Activated T-helper 1 cell treated with anti-CD3 and anti-CD28 coated beads, Interleukin-2, amount 50 U/mL, for 16 hours (primary cell): ENCODE measurements around the gene NOD2.

Source experiments
- DNase-seq, 2 donors: peaks; one replicate each; pipeline ENCODE4 v3.0.0-alpha.2; 2020; ENCODE audit warnings: low read depth in 1 of 2, low spot score in 1 of 2

Gene NOD2

DNA sequence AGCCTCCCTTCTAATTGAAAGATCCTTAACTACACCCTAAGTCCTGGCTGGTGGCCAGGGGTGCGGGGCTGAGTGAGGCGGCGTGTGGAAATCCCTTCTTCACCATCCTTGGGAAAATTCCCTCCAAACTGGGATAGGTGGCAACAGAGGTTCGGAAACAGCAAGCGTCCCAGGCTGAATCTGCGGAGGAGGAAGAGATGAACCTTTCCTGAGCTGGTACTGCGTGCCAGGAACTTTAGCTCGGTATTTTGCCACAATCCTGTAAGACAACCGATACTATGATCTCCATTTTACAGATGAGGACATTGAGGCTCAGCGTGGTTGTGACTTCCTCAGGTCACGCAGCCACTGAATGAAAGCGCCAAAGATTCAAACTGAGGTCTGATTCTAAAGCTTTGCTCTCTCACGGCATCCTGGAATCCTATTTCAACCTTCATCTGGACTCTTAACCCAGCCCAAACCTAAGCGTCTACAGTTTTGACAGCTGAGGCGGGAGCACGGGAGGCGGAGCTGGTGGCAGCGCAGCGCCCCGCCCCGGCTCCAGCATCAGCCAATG is 47.9 kb downstream of the NOD2 start:
- no peak for DNase-seq

DNA sequence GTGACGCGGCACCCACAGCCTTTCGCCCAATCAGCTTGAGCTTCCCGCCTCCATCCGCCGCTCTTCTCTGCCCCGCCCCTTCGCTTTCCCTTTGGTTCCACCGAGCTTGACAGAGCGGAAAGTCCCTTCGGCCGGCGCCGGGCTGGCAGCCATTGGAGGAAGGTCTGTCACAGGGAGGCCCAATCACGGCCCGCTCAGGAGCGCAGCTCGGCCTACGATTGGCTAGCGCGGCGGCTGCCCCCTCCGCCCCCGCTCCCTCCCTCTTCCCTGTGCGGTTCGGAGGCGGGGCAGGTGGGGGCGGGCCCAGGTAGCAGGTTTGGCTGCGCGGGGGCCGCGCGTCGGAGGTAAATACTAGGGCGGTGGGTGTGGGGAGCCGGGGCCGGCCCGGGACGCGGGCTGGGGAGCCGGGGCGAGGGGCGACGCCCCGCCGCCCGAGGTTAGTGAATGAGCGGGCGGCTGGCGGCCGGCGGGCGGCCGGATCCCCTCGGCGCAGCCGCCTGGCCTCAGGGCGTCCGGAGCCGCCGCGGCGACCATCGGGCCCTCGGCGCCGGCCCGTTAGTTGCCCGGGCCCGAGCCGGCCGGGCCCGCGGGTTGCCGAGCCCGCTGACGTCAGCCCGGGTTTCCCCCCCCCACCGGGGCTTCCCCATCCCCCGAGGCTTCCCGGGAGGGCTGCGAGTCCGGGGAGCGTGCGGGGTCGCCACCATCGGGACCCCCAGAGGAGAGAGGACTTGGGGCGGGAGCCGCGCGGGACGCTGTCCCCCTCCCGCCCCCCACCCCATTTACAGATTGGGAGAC is 48.6 kb downstream of the NOD2 start, which contains the start of gene CYLD:
CYLD (plus strand) TSS at position 306 of the 795 bp plus-strand sequence. CDS start 7,613 bp downstream, outside the sequence.
- peak; percentile 98 to 100 for DNase-seq

DNA sequence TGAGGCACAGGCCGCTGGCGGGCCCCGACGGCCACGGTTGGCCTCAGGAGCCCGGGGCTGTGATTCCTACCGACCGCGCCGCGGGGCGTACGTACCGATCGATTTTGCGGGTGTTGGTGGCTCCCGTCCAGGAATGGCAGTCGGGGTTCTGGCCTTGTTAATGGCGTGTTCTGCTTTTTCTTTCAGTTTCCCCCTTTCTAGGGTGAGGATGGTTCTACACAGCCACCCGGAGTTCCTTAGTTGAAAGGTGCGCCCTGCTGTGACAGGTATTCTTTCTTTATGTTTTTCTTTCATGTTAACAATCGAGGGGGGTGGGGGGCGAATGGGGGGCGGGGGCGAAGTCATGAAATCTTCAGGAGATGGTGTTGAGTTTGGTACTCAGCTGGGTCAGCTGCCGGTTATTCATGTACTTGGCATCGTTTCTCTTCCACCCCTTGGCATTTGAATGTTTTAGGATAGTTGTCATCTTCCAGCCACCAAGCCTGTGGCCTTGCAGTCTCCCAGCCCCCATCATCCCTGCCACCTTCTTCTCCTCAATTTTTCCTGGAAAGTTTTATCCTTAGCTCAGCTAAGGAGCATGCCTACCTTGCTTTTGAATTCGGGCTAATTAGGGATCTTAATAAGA is 49.3 kb downstream of the NOD2 start:
- DNase-seq, result peak in 1 of 2 donors; percentile 27

DNA sequence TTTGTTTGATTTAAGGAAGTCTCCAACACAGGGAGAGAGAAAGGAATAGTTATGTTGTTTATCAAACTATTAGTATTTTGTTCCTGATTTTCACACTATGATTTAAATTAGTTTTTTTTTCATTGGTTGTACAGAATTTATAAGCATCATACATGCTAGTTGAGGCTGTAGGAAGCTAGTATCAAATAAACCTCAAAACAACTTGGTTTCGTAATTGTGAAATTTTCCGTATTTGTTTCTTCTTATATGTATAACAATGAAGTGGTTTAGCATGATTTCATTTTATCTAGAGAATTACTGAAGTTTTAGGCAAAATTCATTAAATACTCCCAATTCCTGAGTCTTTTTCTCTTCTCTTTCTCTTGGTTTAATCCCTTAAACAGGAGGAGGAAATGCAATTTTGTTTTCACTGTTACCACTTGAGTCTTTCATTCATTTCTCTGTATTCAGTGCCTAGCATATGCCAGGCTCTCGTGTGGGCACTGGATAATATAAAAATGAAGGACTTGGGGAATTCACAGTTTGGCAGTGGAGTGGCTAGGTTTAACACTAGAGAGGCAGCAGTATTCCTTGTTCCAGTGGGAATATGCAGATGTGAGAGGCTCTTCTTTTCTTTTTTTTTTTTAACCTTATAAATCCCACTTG is 50.3 kb downstream of the NOD2 start:
- DNase-seq, result no peak

DNA sequence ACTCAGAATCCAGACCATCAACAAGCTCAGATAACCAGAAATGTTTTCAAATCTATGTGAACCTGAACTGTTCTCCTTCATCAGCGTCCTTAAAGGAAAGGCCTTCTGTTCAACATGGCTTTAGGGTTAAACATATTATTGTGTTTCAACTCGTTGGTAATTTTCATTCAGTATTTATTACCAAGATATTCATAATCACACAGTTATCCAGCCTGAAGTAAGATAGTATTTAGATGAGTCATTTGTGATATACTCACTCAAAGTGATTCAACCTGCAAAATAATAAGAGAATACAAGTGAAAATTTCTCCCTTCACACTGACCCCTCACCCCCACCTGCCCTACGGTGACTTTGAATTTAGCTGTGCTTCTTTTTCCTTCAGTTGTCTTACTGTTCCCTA is 51.5 kb downstream of the NOD2 start:
- no peak for DNase-seq

DNA sequence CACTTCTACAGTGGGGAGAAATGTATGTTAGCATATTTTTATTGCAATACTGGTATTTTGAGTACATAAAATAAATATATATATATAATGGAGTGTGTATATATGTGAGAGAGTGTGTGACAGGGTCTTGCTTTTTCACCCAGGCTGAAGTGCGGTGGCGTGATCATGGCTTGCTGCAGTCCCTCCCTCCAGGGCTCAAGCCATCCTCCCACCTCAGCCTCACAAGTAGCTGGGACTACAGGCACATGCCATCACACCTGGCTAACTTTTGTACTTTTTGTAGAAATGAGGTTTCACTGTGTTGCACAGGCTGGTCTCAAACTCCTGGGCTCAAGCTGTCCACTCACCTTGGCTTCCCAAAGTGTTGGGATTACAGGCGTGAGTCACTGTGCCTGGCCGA is 52.5 kb downstream of the NOD2 start:
- no peak for DNase-seq

DNA sequence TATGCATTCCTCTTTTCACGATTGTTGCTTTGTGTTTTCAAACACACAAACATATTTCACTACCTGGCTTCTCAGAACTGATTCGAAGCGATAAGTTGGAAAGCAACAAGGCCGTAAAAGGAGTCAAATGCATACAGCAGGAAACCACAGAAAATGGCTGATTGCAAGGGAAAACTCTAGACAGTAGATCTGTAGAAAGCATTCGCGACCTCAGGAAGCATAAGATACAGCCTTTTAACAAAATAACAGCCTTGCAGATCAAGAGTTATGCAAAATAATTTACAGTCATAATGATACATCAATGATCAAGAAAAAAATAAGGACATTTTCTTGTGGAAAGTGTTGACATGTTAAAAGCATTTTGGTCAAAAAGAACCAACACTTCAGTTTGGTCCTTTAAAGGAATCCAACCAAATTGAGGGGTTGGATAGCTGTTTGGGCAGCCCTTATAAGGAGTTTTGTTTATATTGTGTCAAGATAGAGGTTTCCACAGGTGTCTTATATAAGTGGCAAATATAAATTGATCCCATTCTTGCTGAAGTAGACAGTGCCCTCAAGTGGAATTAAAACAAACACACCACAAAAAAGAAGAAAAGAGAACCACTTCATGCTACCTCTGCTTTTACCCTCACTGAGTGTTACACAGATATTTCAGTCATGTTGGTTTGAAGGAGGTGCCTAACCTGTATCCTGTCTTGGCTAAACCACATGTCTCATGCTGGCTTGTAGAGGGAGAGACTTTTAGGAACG is 54.0 kb downstream of the NOD2 start:
- no peak for DNase-seq

DNA sequence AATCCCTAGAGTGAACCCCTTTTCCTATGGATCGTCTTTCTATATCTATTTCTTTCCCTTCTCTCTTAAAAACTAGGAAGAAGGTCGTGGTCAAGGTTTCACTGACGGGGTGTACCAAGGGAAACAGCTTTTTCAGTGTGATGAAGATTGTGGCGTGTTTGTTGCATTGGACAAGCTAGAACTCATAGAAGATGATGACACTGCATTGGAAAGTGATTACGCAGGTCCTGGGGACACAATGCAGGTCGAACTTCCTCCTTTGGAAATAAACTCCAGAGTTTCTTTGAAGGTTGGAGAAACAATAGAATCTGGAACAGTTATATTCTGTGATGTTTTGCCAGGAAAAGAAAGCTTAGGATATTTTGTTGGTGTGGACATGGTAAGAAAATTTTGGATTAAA is 58.1 kb downstream of the NOD2 start:
- DNase-seq, result no peak

DNA sequence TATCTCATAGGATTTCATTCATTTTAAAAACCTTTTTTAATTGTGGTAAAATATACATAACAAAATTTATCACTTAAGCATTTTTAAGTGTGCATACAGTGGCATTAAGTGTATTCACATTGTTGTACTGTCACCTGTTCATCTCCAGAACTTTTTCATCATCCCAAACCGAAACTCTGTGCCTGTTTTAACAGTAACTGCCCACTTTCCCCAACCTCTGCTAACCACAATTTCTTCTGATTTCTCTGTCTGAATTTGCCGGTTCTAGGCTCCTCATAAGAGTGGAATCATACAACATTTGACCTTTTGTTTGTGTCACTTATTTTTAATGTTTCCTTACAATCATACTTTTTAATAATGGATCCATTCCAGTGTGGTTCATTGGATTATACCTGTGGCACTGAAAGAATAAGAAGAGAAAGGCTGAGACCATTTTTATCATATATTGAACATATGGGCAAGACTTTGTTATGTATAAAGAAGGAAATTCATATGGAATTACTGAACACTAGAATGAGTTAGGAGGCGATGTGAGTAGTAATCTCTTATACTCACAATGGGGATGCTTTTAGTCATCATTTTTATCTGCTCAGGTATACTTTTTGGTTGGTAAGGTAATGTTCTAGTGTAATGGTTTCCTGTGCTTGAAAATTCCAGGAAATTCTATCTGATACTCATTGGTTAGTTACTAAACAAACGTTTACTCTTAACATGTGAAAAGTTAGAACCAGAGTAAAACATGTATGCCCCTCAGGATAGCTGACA is 59.2 kb downstream of the NOD2 start:
- DNase-seq, result no peak

DNA sequence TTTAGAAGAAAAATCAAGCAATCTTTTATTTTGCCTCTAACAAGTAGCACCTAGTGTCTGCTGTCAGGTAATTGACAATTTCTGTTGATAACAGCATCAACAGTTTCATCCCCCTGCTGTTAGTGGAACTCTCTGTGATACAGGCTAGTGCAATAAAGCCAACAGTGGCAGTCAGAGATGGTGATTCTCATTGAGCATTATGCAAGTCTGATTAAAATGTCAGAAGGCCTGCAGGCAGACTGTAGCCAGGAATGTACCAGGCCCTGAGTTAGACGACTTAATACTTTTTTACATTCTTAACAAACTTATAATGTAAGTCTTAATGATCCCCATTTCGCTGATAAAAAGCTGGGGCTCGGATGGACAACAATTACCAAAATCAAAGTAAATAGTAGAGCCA is 63.1 kb downstream of the NOD2 start:
- DNase-seq, result no peak

DNA sequence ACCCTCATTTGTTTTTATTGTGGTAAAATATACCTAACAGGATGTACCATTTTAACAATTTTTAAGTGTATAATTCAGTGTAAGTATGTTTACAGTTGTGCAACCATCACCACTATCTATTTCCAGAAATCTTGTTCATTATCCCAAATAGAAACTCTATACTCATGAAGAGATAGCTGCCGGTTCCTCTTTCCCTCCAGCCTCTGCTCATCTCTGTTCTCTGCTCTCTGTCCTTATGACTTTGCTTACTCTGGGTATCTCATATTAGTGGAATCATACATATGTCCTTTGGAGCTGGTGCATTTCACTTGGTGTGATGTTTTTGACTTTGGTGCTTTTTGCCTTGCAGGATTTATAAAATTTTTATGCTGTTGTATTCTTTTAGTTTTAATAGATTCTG is 67.9 kb downstream of the NOD2 start:
- no peak for DNase-seq

DNA sequence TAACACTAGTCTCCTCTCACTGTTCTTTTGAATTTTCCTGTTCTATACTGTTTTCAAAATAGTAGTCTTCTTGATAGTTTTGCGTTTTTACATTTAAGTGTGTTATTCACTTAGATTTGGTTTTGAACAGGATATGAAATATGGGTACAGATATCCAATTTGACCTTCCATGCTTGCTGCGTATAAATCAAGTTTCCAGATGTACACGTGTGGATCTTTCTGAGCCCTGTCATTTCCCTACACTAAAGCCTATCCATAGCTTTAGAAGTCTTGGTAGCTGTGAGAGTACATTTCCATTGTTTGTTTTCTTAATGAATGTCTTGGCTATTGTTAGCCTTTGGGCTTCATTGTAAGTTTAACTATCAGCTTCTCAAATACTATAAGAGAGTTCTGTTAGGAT is 68.8 kb downstream of the NOD2 start:
- DNase-seq, result no peak

DNA sequence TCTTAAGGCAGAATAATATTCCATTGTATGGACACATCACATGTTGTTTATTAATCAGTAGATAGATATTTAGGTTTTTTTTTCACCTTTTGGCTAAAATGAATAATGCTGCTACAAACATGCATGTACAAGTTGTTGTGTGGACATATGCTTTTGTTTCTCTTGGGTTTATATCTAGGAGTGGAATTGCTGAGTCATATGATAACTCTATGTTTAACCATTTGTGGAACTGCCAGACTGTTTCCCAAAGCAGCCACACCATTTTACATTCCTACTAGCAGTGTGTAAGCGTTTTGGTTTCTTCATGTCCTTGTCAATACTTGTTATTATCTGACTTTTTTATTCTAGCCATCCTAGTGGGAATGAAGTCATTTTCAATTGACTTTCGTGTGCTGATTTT is 69.8 kb downstream of the NOD2 start:
- DNase-seq, result no peak

DNA sequence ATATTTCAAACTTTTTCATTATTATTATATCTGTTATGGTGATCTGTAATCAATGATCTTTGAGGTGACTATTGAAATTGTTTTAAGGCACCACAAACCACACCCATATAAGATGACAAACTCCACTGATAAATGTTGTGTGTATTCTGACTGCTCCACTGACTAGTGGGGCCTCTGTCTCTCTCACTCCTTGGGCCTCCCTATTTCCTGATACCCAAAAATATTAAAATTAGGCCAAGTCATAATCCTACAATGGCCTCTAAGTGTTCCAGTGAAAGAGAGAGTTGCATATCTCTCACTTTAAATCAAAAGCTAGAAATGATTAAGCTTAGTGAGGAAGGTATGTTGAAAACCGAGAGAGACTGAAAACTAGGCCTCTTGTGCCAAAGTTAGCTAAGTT is 71.9 kb downstream of the NOD2 start:
- DNase-seq, result no peak

DNA sequence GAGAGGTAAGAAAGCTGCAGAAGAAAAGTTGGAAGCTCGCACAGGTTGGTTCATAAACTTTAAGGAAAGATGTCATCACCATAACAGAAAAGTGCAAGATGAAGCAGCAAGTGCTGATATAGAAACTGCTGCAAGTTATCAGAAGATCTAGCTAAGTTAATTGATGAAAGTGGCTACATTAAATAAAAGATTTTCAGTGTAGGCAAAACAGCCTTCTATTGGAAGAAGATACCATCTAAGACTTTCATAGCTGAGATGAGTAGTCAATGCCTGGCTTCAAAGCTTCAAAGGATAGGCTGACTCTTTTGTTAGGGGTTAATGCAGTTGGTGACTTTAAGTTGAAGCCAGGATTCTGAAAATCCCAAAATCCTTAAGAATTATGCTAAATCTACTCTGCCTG is 72.5 kb downstream of the NOD2 start:
- DNase-seq, result no peak

DNA sequence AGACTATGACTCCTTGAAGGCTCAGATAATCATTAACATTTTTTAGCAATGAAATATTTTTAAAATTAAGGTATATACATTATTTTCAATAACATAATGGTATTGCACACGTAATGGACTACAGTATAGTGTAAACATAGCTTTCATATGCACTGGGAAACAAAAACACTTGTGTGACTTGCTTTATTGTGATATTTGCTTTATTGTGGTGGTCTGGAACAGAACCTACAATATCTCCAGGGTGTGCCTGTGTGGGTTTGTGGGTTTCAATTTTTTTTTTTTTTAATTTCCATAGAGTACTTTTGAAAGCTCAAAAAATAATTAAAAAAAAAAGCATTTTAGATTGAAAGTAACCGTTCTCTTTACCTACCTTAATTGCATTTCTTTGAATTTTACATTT is 73.8 kb downstream of the NOD2 start:
- no peak for DNase-seq

DNA sequence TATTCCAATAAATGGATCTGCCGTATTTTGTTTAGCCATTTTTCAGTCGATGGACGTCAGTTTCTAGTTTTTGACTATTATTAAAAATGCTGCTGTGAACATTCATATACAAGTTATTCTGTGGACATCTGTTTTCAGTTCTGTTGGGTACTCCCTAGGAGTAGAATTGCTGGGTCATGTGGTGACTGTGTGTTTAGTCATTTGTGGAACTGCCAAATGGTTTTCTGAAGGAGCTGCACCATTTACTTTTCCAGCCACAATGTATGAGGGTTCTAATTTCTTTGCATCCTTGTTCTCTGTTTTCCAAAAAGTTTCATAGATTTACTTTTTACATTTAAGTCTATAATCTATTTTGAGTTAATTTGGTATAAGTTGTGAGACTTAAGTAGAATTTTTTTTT is 78.0 kb downstream of the NOD2 start:
- DNase-seq, result no peak

DNA sequence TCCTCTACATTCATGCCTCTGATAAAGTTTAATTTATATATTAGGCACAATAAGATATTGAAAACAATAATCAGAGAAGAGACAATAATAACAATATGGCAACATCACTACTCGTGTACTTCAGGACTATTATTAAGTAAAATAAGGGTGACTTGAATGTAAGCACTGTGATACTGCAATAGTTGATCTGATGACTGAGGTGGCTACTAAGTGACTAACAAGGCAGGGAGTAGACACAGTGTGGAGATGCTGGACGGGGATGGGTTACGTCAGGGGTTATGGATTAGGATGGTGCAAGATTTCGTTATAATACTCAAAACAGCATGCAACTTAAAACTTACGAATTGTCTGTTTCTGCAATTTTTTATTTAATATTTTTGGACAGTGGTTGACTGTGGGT is 81.0 kb downstream of the NOD2 start:
- DNase-seq, result no peak

DNA sequence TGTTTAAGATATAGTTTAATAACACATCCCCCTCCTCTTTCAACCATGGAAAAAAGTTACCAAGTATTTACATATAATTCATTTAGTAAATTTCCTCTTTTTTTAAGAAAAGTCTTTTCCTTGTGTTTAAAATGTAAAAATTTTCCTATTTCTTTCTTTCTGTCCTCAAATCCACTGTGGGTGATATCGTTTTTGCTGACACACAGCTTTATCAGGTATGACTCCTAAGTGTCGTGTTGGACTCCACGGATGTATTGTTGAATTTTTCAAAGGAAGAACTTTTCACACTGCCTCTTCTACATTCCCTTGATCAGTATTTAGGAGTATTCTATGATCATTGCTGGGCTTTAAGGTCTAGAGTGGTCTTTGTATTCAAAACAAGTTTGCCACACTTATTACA is 81.6 kb downstream of the NOD2 start:
- no peak for DNase-seq

DNA sequence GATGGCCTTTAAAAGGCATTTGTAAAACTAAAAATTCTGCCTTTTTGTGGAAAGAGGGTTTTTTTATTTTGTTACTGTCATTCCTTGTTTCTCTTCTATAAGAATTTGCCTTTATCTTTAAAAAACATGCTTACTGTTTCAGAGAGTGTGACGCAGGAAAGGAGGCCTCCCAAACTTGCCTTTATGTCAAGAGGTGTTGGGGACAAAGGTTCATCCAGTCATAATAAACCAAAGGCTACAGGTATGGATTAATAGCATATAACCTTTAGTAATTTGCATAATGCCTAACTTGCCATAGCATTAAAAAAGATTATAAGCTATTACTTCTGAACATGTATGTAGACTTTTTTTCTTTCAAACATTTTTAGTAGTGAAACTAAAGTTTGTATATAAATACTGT is 82.6 kb downstream of the NOD2 start:
- DNase-seq, result no peak
